Measurements from ENCODE around the gene FABP7.

DNA sequence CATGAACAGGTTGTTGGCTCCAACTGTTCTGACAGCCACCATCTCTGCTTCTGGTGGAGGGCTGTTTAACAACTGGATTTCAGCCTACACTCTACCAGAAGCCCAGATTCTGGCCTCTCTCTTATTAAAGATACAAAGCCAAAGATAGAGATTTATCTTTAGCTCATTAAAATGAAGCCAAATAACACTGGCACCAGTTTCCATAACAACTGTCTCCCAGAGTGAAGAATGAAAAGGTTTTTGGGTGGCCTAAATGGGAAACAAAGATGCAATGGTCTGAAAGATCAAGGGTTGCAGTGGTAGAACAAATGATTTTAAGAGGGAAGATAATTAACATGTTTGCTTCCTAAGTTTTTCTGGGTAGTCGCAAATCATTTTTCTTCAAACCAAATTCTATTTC, 6.4 kb downstream of the FABP7 start:
- TF ChIP-seq, protein P1, sequence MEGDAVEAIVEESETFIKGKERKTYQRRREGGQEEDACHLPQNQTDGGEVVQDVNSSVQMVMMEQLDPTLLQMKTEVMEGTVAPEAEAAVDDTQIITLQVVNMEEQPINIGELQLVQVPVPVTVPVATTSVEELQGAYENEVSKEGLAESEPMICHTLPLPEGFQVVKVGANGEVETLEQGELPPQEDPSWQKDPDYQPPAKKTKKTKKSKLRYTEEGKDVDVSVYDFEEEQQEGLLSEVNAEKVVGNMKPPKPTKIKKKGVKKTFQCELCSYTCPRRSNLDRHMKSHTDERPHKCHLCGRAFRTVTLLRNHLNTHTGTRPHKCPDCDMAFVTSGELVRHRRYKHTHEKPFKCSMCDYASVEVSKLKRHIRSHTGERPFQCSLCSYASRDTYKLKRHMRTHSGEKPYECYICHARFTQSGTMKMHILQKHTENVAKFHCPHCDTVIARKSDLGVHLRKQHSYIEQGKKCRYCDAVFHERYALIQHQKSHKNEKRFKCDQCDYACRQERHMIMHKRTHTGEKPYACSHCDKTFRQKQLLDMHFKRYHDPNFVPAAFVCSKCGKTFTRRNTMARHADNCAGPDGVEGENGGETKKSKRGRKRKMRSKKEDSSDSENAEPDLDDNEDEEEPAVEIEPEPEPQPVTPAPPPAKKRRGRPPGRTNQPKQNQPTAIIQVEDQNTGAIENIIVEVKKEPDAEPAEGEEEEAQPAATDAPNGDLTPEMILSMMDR (IDR thresholded peaks at IDR 0.05; ENCODE audit: low read depth, low read length) = no peak
- TF ChIP-seq EZH2phosphoT487 (IDR thresholded peaks at IDR 0.05; ENCODE audit: low read depth) = no peak

Measured in OCI-LY3 (cell line).